Measurements from ENCODE around the gene UGT1A10.
"Not testable (repeated sequence)": the region's sequence is repeated elsewhere in the genome, so short reads cannot be mapped to it uniquely, and the experiment has no call there.

The UGT1A10 gene

DNA sequence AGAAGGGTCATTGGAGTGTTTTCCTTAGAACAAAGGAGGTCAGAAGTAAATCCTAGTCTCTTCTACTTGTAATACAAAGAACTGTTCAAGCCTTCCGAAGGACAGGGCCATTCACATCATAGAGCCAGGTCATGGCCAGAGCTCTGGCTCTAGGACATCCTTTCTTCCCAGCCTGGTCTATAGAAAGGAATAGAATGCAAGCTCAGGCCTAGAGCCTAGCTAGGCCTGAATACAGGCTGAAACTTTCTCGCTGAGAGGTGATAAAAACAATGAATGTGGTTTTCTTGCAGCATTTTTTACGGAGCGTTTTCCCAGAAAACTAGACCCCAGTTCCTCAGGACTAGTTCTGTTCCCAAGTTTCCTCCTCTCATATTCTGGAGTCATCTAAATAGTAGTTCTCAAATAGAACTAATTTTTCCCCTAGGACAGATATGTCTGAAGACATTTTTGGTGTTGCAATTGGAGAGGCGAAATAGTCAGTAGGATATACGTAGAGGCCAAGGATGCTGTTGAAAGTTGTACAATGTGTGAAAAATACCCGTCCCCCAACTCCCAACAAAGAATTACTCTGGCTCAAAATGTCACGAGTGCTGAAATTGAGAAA, 63.3 kb downstream of the UGT1A10 start:
- no peak for DNase-seq (ENCODE audit: low spot score)
- in situ Hi-C loops (cut with MboI; ENCODE audit: low sequenced_read_pairs, unreplicated experiment): loop anchor here (25.0 kb wide), 2 partner anchors 237 to 412 kb away; no protein-coding TSS in a partner anchor

DNA sequence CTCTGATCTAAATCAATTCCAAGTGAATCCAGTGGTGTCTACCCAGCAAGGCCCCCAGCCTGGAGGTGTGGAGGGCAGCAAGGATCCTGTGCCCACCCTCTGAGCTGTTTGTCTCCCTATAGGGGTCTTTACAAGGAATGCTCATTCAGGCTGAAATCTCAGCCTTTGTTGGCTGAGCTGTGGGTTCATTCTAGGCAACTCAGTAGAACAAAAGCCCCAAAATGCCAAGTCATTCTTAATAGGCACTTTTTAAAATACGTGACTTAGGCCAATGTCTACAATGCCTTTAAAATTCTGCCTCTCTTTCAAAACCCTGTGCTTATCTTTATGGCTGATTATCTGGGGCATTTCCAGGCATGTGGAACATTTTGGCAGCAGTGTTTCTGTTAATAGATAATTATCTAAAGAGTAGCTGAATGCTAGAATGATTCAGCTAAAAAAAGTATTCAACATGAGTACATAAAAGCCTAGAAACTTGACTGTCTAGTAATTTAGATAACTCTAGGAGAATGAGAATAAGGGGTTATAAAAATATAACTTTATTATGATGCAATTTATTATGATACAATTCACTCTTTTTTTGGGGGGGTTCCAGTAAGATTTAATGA, 63.9 kb downstream of the UGT1A10 start:
- in situ Hi-C loops (cut with MboI; ENCODE audit: low sequenced_read_pairs, unreplicated experiment): loop anchor here (25.0 kb wide), 2 partner anchors 238 to 413 kb away; no protein-coding TSS in a partner anchor
- DNase-seq (ENCODE audit: low spot score): no peak
- no peak for TF ChIP-seq CTCF (IDR thresholded peaks at IDR 0.05; ENCODE audit: borderline replicate concordance, control extremely low read depth, extremely low read depth, insufficient read depth, missing control alignments)

More for the DNA sequence above, 63.3 kb downstream of the UGT1A10 start:
- TF ChIP-seq CTCF (IDR thresholded peaks at IDR 0.05; ENCODE audit: borderline replicate concordance, control extremely low read depth, extremely low read depth, insufficient read depth, missing control alignments): no peak

DNA sequence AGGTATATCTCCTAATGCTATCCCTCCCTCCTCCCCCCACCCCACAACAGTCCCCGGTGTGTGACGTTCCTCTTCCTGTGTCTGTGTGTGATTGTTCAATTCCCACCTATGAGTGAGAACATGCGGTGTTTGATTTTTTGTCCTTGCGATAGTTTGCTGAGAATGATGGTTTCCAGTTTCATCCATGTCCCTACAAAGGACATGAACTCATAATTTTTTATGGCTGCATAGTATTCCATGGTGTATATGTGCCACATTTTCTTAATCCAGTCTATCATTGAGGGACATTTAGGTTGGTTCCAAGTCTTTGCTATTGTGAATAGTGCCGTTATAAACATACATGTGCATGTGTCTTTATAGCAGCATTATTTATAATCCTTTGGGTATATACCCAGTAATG, 64.6 kb downstream of the UGT1A10 start:
- not testable (repeated sequence) for DNase-seq (ENCODE audit: low spot score)
- in situ Hi-C loops (cut with MboI; ENCODE audit: low sequenced_read_pairs, unreplicated experiment): loop anchor here (25.0 kb wide), 2 partner anchors 239 to 414 kb away; no protein-coding TSS in a partner anchor

DNA sequence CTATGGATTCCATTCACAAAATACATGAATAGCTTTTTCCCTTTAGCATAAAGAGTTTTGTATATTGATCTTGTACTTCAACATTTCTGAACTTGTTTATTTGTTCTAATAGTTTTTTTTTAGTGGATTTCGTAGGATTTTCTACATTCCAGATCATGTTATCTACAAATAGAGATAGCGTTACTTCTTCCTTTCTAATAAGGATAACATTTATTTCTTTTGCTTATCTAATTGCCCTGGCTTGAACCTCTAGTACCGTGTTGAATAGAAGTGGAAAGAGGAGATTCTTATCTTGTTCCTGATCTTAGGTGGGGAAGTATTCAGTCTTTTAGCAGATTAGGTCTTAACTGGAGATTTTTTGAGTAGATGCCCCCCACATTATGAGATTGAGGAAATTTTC, 66.0 kb downstream of the UGT1A10 start:
- in situ Hi-C loops (cut with MboI; ENCODE audit: low sequenced_read_pairs, unreplicated experiment): loop anchor here (25.0 kb wide), 2 partner anchors 240 to 415 kb away; no protein-coding TSS in a partner anchor
- no peak for DNase-seq (ENCODE audit: low spot score)
- no peak for TF ChIP-seq CTCF (IDR thresholded peaks at IDR 0.05; ENCODE audit: borderline replicate concordance, control extremely low read depth, extremely low read depth, insufficient read depth, missing control alignments)

GRCh38 chr2:233705911-233706506, 69.8 kb downstream of the UGT1A10 start:
- in situ Hi-C loops (cut with MboI; ENCODE audit: low sequenced_read_pairs, unreplicated experiment): loop anchor here (25.0 kb wide), 2 partner anchors 244 to 419 kb away; no protein-coding TSS in a partner anchor
- TF ChIP-seq CTCF (IDR thresholded peaks at IDR 0.05; ENCODE audit: borderline replicate concordance, control extremely low read depth, extremely low read depth, insufficient read depth, missing control alignments): no peak
- no peak for DNase-seq (ENCODE audit: low spot score)

- TF ChIP-seq CTCF (IDR thresholded peaks at IDR 0.05; ENCODE audit: borderline replicate concordance, control extremely low read depth, extremely low read depth, insufficient read depth, missing control alignments): no peak
These were observed 70.5 kb downstream of the UGT1A10 start for GRCh38 chr2:233706720-233707119.

More at GRCh38 chr2:233706720-233707119, 70.5 kb downstream of the UGT1A10 start:
- in situ Hi-C loops (cut with MboI; ENCODE audit: low sequenced_read_pairs, unreplicated experiment): loop anchor here (25.0 kb wide), 2 partner anchors 244 to 419 kb away; no protein-coding TSS in a partner anchor
- no peak for DNase-seq (ENCODE audit: low spot score)
